ENCODE results near the gene ZBTB4.

DNA sequence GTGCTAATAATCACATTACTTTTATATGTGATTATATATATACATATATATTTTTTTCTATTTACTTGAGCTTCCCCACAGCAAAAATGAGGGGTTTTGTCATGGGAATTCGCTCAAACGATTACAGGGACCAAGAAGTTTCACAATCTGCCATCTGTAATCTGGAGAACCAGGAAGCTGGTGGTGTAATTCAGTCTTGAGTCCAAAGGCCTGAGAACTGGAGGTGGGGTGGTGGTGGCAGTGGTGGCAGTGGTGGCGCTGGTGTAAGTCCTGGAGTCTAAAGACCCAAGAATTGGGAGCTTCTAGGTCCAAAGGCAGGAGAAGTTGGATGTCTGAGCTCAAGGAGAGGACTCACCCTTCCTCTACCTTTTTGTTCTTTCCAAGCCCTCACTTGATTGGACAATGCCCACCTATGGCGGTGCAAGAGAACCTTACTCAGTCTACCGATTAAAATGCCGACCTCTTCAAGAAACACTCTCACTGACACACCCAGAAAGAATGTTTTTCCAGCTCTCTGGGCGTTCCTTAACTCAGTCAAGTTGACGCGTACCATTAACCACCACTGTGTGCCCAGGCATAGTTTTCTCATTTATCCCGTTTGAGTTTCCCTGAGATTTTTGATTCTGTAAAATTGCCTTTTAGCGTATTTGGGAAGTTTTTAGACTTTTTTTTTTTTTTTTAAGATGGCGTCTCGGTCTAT is 36.6 kb upstream of the ZBTB4 start:
- TF ChIP-seq, protein P1, sequence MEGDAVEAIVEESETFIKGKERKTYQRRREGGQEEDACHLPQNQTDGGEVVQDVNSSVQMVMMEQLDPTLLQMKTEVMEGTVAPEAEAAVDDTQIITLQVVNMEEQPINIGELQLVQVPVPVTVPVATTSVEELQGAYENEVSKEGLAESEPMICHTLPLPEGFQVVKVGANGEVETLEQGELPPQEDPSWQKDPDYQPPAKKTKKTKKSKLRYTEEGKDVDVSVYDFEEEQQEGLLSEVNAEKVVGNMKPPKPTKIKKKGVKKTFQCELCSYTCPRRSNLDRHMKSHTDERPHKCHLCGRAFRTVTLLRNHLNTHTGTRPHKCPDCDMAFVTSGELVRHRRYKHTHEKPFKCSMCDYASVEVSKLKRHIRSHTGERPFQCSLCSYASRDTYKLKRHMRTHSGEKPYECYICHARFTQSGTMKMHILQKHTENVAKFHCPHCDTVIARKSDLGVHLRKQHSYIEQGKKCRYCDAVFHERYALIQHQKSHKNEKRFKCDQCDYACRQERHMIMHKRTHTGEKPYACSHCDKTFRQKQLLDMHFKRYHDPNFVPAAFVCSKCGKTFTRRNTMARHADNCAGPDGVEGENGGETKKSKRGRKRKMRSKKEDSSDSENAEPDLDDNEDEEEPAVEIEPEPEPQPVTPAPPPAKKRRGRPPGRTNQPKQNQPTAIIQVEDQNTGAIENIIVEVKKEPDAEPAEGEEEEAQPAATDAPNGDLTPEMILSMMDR (IDR thresholded peaks at IDR 0.05; ENCODE audit: low read depth, low read length), result no peak
- no peak for TF ChIP-seq EZH2phosphoT487 (IDR thresholded peaks at IDR 0.05; ENCODE audit: low read depth)
